Fibroblast of the aortic adventitia (primary cell): Measurements from ENCODE around the gene CD226. TPM values are rescaled to one million over a fixed set of nuclear protein-coding genes. Genes with fewer than 3 reads are reported as not detected.

Experiments used
- DNase-seq: peaks from one replicate; pipeline ENCODE4 v3.0.0-alpha.2; 2010; ENCODE audit warnings: low read depth
- H3K4me3 ChIP-seq: 2 replicates; pipeline ENCODE4 v1.5.1; 2011; ENCODE audit warnings: low read depth, mild to moderate bottlenecking, control low read depth, low read length, moderate library complexity
- total RNA-seq: library from RNA; depleted of rRNA; stranded (reverse); fragments of >200 nt; gene quantifications from 2 replicates; pipeline ENCODE4 v1.2.3, GENCODE V29; 2012; ENCODE audit warnings: low replicate concordance
- TF ChIP-seq, protein P1 (sequence below): IDR thresholded peaks from 2 replicates; pipeline ENCODE4 v1.5.1; 2011; ENCODE audit warnings: mild to moderate bottlenecking, low read length, control low read depth, inconsistent platforms; ENCODE audit not compliant: insufficient read depth

Gene CD226
- total RNA-seq, 1 donor = 0.99 TPM

DNA sequence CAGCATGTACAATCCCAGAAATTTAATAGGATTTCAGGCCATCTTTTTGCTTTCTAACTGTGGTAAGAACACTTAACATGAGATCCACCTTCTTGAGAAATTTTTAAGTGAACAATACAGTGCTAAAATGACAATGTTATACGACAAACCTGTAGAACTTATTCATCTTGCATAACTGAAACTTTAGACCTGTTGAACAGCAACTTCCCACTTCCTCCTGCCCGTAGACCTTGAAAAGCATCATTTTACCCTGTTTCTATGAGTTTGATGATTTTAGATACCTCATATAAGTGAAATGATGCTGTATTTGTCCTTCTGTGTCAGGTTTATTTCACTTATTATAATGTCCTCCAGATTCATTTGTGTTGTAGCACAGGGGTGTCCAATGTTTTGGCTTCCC, 128.2 kb downstream of the CD226 start:
- no peak overlapping the region for H3K4me3 ChIP-seq
- TF ChIP-seq, protein P1, sequence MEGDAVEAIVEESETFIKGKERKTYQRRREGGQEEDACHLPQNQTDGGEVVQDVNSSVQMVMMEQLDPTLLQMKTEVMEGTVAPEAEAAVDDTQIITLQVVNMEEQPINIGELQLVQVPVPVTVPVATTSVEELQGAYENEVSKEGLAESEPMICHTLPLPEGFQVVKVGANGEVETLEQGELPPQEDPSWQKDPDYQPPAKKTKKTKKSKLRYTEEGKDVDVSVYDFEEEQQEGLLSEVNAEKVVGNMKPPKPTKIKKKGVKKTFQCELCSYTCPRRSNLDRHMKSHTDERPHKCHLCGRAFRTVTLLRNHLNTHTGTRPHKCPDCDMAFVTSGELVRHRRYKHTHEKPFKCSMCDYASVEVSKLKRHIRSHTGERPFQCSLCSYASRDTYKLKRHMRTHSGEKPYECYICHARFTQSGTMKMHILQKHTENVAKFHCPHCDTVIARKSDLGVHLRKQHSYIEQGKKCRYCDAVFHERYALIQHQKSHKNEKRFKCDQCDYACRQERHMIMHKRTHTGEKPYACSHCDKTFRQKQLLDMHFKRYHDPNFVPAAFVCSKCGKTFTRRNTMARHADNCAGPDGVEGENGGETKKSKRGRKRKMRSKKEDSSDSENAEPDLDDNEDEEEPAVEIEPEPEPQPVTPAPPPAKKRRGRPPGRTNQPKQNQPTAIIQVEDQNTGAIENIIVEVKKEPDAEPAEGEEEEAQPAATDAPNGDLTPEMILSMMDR = no peak
- DNase-seq = no peak

DNA sequence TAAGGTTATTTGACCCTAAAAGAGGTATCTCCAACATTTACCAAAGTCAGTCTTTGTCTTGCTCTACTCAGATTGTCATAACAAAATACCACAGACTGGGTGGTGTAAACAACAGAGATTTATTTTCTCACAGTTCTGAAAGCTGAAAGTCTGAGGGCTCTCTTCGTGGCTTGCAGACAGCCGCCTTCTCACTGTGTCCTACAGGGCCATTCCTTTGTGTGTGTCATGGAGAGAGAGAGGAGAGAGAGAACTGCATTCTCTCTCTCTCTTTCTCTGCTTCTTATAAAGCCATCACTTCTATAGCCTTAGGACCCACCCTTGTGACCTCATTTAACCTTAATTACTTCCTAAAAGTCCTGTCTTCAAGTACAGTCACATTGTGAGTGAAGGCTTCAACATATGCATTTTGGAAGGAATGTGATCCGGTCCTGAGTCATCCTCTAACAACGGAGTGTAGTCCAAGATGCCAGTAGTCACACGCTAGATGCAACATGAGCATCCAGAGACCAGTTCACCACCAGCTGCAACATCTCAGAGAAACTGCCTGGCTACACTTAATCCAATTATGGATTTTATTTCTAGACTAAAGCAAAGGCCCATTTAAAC, 130.2 kb downstream of the CD226 start:
- DNase-seq = peak; percentile 93
- TF ChIP-seq, protein P1 = no peak
- H3K4me3 ChIP-seq = no peak overlapping the region

DNA sequence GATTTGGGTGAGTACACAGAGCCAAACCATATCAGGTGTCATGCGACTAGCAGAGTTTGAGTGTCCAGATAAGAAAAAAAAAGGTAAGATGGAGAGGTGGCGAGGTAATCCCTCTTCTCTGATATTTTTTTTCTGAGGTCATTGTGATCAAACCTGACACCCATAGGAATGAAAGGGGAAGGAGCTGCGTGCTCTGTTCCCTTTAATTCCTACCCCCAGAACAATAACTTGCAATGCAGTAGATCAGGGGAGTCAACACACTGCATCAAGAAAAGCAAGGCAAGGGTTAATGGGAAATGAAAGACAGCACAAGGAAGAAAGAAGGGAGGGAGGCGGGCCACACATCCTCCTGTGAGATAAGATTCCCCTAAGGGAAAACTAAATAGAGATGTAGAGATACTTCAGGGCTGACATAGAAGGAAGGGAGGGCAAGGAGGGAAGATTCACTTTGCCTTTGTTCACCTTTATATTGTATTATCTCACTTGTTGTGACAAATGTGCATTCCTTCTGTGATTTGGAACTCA, 132.8 kb downstream of the CD226 start:
- no peak overlapping the region for H3K4me3 ChIP-seq
- DNase-seq = no peak
- TF ChIP-seq, protein P1 = no peak

DNA sequence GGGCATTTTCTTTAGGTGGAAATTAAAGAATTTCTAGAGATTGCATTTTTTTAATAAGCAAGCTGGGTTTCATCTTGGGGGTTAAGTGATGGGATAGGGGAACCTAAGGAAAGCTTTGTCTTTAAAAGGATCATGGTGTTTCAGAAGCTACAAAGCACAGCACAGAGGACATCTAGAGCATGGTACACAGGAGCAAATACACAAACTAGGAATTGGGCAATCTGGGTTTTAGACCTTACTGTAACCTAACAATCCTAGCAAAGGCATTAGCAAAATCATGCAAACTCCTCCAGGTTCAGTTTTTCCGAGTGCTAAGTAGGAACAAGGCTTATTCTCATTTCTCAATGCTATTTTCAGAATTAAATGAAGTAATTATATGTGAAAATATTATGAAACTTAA, 134.1 kb downstream of the CD226 start:
- no peak for DNase-seq
- TF ChIP-seq, protein P1 = no peak
- H3K4me3 ChIP-seq = no peak overlapping the region

DNA sequence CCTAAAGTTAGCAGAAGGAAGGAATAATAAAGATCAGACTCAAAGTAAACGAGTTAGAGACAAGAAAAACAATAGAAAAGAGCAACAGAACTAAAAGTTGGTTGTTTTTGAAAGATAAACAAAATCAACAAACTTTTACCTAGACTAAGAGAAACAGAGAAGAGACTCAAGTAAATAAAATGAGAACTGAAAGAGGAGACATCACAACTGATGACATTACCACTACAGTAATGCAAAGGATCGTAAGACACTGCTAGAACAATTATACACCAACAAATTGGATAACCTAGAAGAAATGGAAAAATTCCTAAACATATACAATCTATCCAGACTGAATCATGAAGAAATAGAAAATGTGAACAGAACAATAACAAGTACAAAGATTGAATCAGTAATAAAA, 139.3 kb downstream of the CD226 start:
- TF ChIP-seq, protein P1 = no peak
- no peak overlapping the region for H3K4me3 ChIP-seq
- no peak for DNase-seq

DNA sequence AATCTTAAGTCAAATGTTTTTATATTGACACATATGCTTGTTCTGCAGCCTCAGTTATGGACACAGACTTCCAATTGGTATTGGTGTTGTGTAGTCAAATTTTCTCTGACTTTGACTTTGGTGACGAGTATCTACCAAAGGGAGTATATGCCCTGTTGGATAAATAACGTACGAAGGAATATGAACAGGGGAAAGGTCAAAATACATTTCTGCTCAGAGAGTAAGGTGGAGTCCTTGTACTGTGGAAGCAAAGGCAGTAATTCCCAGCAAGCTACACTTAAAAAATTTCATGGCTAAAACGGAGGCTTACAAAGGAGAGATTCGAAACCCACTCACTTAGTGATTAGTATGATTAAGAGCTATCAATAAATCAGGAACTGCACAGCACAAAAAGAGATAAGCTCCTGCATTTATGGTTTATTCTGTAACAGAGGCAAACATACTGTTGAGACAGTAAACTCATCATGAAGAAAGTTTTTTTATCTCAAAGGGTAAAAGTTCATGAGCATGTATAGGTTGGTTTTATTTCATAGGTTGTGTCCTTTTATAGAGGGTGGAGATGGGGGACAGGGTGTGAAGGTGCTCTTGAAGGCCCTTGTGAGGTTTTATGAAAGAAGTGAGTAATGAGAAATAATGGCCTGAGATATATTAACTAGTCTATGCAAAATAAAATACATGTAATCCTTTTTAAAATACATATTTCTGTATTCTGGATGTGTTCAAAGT, 142.7 kb downstream of the CD226 start:
- TF ChIP-seq, protein P1 = no peak
- no peak overlapping the region for H3K4me3 ChIP-seq
- DNase-seq = no peak
